ENCODE data around the gene AEBP2. TPM values are rescaled to one million over a fixed set of nuclear protein-coding genes. Genes with fewer than 3 reads are reported as not detected.

The AEBP2 gene
- total RNA-seq, 1 experiment from 2014 or later, result 31.6 TPM

DNA sequence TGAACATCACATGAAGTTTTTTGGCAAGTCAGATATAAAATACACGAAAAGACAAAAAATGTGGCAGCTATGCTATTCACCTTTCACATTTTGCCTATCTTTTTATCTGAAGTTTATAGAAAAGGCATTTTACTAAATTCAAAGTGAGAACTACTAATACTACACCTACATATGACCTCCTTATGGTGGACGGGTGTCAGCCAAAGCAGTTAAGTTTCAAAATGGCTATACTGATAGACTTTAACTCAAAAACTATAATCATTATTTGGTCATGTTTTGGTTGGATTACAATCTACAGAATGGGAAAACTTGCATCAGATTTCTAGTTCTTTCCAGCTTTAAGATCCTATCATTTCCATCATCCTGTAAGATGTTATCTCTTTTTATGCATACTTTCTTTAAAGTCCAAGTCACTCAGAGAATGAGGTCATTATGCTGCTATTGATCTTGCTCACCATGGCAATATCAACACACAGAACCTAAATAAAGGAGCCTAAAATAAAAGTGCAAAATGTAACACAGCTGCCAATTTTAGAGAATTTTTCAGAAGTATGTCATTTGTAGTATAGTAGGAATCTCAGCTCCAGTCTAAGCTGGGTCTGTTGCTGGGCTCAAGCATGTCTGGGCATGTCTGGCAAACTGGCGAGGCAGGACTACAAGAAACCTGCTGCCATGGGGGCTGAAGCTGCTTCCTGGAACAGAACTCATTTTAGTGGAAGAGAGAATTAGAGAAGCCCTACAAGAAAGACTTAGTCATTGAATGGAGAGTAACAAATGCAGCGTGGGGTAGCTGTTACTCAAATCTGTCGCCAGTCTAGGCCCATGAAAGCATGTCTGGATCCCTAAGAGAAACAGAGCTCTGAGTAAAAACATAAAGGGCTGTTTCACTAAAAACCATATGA lies 7.6 kb upstream of the AEBP2 start:
- no peaks in the 10 kb centered on the region for H3K79me2 ChIP-seq (ENCODE audit: low read length)
- peaks cover 4% of the 10 kb centered on the region for H3K4me1 ChIP-seq (ENCODE audit: low read length)
- H2AFZ ChIP-seq (ENCODE audit: low read length), result no peak overlapping the region
- no peak for DNase-seq
- H3K9me3 ChIP-seq (ENCODE audit: low read length), result no peaks in the 10 kb centered on the region
- H3K27ac ChIP-seq (ENCODE audit: low read length), result no peak overlapping the region
- H3K36me3 ChIP-seq (ENCODE audit: insufficient read depth, low read length), result no peaks in the 10 kb centered on the region
- no peaks in the 10 kb centered on the region for H3K27me3 ChIP-seq (ENCODE audit: low read length)
- no peaks in the 10 kb centered on the region for H4K20me1 ChIP-seq (ENCODE audit: insufficient read depth, low read depth, low read length)
- H3K4me2 ChIP-seq (ENCODE audit: low read depth, low read length, poor library complexity, severe bottlenecking), result no peak overlapping the region
- no peak overlapping the region for H3K9ac ChIP-seq (ENCODE audit: low read length)
- H3K4me3 ChIP-seq (ENCODE audit: low read length), result no peak overlapping the region
- no peaks in the 10 kb centered on the region for H3K9me2 ChIP-seq (replicated peaks; ENCODE audit: insufficient read depth, low read length)

DNA sequence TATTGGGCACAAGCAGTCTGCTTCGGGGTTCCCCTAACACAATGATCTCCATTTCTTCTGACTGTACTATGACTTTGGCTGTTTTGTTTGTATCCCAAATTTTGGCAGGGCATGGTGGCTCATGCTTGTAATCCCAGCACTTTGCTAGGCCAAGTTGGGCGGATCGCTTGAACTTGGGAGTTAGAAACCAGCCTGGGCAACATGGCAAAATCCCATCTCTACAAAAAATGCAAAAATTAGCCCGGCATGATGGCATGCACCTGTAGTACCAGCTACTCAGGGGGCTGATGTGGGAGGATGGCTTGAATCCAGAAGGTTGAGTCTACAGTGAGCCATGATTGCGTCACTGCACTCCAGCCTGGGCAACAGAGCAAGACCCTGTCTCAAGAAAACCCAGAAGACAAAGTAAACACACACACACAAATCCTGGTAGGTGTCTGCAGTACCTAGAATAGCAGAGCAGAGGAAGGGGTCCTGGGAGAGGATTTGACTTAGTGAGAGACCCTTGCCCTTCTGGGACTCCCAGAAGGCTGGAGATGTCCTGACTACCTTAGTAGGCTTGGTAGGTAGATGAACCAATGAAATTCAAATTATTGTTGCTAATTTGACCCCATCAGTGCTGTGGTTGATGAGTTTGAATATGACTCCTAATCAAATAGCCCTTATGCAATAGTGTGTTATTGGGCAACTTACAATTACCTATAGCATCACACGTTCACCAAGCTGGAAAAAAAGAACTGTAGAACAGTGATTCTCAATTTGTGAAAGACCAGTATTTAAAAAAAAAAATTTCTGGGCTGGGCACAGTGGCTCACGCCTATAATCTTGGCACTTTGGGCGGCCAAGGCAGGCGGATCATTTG lies 6.8 kb upstream of the AEBP2 start:
- no peaks in the 10 kb centered on the region for H3K27me3 ChIP-seq (ENCODE audit: low read length)
- H2AFZ ChIP-seq (ENCODE audit: low read length), result no peak overlapping the region
- H3K4me1 ChIP-seq (ENCODE audit: low read length), result peaks cover 4% of the 10 kb centered on the region
- no peak overlapping the region for H3K4me2 ChIP-seq (ENCODE audit: low read depth, low read length, poor library complexity, severe bottlenecking)
- no peaks in the 10 kb centered on the region for H3K79me2 ChIP-seq (ENCODE audit: low read length)
- DNase-seq, result no peak
- no peak overlapping the region for H3K4me3 ChIP-seq (ENCODE audit: low read length)
- no peaks in the 10 kb centered on the region for H3K36me3 ChIP-seq (ENCODE audit: insufficient read depth, low read length)
- no peaks in the 10 kb centered on the region for H4K20me1 ChIP-seq (ENCODE audit: insufficient read depth, low read depth, low read length)
- H3K27ac ChIP-seq (ENCODE audit: low read length), result no peak overlapping the region
- H3K9ac ChIP-seq (ENCODE audit: low read length), result no peak overlapping the region
- no peaks in the 10 kb centered on the region for H3K9me3 ChIP-seq (ENCODE audit: low read length)
- H3K9me2 ChIP-seq (replicated peaks; ENCODE audit: insufficient read depth, low read length), result no peaks in the 10 kb centered on the region

DNA sequence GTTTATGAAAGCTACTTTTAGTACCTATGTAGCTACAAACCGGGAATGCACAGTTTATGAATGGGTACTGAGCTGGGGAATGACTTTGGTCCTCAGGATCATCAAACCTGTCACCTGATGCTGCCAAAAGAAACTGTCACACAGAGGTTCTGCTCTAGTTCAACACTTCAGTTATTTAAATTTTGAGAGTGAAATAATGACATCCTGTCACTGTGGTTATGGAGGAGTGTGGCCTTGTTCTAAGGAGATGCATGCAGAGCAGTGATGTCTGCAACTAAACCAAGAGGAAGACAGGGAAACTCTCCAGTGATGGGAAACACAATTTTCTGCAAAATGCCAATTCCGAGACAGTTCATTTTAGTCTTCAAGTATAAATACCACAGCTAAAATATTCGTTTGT lies 4.8 kb upstream of the AEBP2 start:
- Histone ChIP-seq H3K4me2 (ENCODE audit: low read depth, low read length, poor library complexity, severe bottlenecking) (no peak overlapping the region), H3K79me2 (ENCODE audit: low read length) (no peaks in the 10 kb centered on the region), H2AFZ (ENCODE audit: low read length) (no peak overlapping the region), H3K27ac (ENCODE audit: low read length) (no peak overlapping the region), H3K9ac (ENCODE audit: low read length) (no peak overlapping the region), H3K9me2 (replicated peaks; ENCODE audit: insufficient read depth, low read length) (no peaks in the 10 kb centered on the region), H4K20me1 (ENCODE audit: insufficient read depth, low read depth, low read length) (no peaks in the 10 kb centered on the region), H3K4me3 (ENCODE audit: low read length) (no peak overlapping the region), H3K36me3 (ENCODE audit: insufficient read depth, low read length) (no peaks in the 10 kb centered on the region), H3K9me3 (ENCODE audit: low read length) (no peaks in the 10 kb centered on the region), H3K27me3 (ENCODE audit: low read length) (no peaks in the 10 kb centered on the region), H3K4me1 (ENCODE audit: low read length) (peaks cover 7% of the 10 kb centered on the region)
- no peak for DNase-seq

DNA sequence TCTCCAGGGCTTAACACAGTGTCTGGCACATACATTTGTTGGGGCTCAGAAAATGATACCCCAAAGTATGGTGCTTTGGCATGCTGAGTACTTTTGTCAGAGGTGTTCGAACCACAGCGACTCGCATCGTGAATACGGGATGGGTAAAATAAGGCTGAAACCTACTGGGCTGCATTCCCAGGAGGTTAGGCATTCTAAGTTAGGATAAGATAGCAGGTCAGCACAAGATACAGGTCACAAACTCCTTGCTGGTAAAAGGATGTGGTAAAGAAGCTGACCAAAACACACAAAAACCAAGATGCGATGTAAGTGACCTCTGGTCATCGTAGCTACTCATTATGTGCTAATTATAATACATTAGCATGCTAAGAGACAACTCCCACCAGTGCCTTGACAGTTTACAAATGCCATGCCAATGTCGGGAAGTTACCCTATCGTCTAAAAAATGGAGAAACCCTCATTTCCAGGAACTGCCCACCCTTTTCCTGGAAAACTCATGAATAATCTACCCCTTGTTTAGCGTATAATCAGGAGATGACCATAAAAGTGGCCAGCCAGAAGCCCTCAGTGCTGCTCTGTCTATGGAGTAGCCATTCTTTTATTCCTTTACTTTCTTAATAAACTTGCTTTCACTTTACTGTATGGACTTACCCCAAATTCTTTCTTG lies 3.3 kb upstream of the AEBP2 start:
- Histone ChIP-seq H3K4me1 (ENCODE audit: low read length) (peaks cover 7% of the 10 kb centered on the region), H3K4me2 (ENCODE audit: low read depth, low read length, poor library complexity, severe bottlenecking) (no peak overlapping the region), H3K27ac (ENCODE audit: low read length) (no peak overlapping the region), H3K9ac (ENCODE audit: low read length) (no peak overlapping the region), H3K36me3 (ENCODE audit: insufficient read depth, low read length) (no peaks in the 10 kb centered on the region), H3K4me3 (ENCODE audit: low read length) (no peak overlapping the region), H2AFZ (ENCODE audit: low read length) (no peak overlapping the region), H3K9me3 (ENCODE audit: low read length) (no peaks in the 10 kb centered on the region), H3K79me2 (ENCODE audit: low read length) (peaks cover 11% of the 10 kb centered on the region), H3K9me2 (replicated peaks; ENCODE audit: insufficient read depth, low read length) (no peaks in the 10 kb centered on the region), H4K20me1 (ENCODE audit: insufficient read depth, low read depth, low read length) (peaks cover 5% of the 10 kb centered on the region; the same call in 1 of the 2 replicates), H3K27me3 (ENCODE audit: low read length) (no peaks in the 10 kb centered on the region)
- no peak for DNase-seq

DNA sequence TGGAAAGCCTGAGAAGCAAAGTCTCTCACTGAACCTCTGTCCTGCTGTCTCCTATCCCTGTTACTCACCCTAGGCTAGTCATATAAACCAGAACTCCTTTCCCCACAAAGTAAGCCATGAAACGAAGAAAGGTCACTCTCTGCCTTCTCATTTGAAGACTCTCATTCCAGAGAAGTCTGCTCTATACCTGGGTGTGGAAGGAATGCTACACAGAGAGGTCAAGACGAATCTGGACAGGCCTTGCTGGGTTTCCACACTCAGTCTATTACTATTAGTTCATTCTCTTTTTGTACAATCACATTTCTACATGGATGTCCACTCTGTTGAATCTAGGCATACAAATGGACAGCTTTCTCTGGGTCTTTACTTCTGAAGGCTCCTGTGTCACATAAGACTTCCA lies 2.4 kb upstream of the AEBP2 start:
- no peak overlapping the region for H3K9ac ChIP-seq (ENCODE audit: low read length)
- H3K27me3 ChIP-seq (ENCODE audit: low read length), result no peaks in the 10 kb centered on the region
- H3K4me1 ChIP-seq (ENCODE audit: low read length), result peaks cover 15% of the 10 kb centered on the region
- no peak overlapping the region for H3K27ac ChIP-seq (ENCODE audit: low read length)
- H3K9me3 ChIP-seq (ENCODE audit: low read length), result no peaks in the 10 kb centered on the region
- H4K20me1 ChIP-seq (ENCODE audit: insufficient read depth, low read depth, low read length), result peaks cover 15% of the 10 kb centered on the region
- peaks cover 5% of the 10 kb centered on the region; the same call in 1 of the 2 replicates for H3K36me3 ChIP-seq (ENCODE audit: insufficient read depth, low read length)
- H3K9me2 ChIP-seq (replicated peaks; ENCODE audit: insufficient read depth, low read length), result no peaks in the 10 kb centered on the region
- H3K4me3 ChIP-seq (ENCODE audit: low read length), result no peak overlapping the region
- H3K79me2 ChIP-seq (ENCODE audit: low read length), result peaks cover 21% of the 10 kb centered on the region
- DNase-seq, result no peak
- no peak overlapping the region for H2AFZ ChIP-seq (ENCODE audit: low read length)
- H3K4me2 ChIP-seq (ENCODE audit: low read depth, low read length, poor library complexity, severe bottlenecking), result no peak overlapping the region

DNA sequence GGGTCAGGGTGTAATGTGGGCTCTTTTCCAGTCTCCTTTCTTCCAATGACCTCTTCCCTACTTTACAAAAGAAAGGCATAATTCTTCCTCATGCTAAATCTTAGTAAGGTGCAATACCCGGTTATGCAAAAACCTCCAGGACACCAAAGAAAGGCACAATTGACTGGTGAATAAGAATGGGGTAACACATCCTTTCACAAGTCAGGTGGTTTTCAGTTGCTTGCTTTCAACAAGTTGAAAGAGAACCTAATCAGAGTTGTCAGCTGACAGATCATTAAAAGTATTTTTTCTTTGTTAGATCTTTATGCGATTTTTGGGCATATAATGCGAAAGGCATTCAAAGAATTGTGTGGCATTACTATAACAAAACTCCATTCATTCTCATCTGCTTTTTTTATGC lies 1.3 kb upstream of the AEBP2 start:
- Histone ChIP-seq H4K20me1 (ENCODE audit: insufficient read depth, low read depth, low read length) (peaks cover 18% of the 10 kb centered on the region), H3K79me2 (ENCODE audit: low read length) (peaks cover 32% of the 10 kb centered on the region), H2AFZ (ENCODE audit: low read length) (no peak overlapping the region), H3K9me3 (ENCODE audit: low read length) (no peaks in the 10 kb centered on the region), H3K4me2 (ENCODE audit: low read depth, low read length, poor library complexity, severe bottlenecking) (no peak overlapping the region), H3K9me2 (replicated peaks; ENCODE audit: insufficient read depth, low read length) (no peaks in the 10 kb centered on the region), H3K4me1 (ENCODE audit: low read length) (peaks cover 26% of the 10 kb centered on the region), H3K4me3 (ENCODE audit: low read length) (no peak overlapping the region), H3K9ac (ENCODE audit: low read length) (no peak overlapping the region), H3K36me3 (ENCODE audit: insufficient read depth, low read length) (peaks cover 11% of the 10 kb centered on the region), H3K27ac (ENCODE audit: low read length) (no peak overlapping the region), H3K27me3 (ENCODE audit: low read length) (no peaks in the 10 kb centered on the region)
- DNase-seq, result no peak

DNA sequence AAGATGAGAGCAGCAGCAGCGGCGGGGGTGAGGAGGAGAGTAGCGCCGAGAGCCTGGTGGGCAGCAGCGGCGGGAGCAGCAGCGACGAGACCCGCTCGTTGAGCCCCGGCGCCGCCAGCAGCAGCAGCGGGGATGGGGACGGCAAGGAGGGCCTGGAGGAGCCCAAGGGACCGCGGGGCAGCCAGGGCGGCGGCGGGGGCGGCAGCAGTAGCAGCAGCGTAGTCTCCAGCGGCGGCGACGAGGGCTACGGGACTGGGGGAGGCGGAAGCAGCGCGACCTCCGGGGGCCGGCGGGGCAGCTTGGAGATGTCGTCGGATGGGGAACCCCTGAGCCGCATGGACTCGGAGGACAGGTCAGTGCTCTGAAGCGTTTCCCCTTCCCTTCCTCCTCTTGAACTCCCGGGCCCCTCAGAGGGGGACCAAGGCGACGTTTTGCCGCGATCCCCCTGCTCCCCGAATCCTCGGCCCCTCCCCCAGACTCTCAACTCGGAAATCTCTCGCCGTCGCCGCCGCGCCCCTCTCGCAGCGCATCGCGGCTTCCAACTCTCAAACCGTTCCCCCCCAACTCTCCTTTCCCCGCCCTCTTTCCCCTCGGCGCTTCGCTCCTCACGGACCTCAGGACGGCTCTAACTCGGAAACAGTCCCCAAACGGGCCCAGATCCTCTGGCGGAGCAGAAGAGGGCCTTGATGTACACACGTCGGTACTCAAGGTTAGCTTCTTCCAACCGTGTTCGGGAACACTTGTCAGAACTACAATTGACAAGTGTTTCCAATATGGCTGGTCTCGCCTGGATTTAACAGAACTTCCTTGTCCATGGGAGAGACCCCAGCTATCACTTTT lies 947 bp downstream of the AEBP2 start:
- no peaks in the 10 kb centered on the region for H3K9me3 ChIP-seq (ENCODE audit: low read length)
- H3K4me1 ChIP-seq (ENCODE audit: low read length), result peaks cover 28% of the 10 kb centered on the region
- H3K27me3 ChIP-seq (ENCODE audit: low read length), result no peaks in the 10 kb centered on the region
- H3K4me2 ChIP-seq (ENCODE audit: low read depth, low read length, poor library complexity, severe bottlenecking), result peak overlapping the region; percentile 84
- 0 out of 2 replicates have a peak overlapping the region, but pooled peaks have one; percentile 43 for H3K27ac ChIP-seq (ENCODE audit: low read length)
- peak; percentile 79 for DNase-seq
- peak overlapping the region; percentile 77 for H3K4me3 ChIP-seq (ENCODE audit: low read length)
- no peaks in the 10 kb centered on the region for H3K9me2 ChIP-seq (replicated peaks; ENCODE audit: insufficient read depth, low read length)
- H3K36me3 ChIP-seq (ENCODE audit: insufficient read depth, low read length), result peaks cover 22% of the 10 kb centered on the region
- H4K20me1 ChIP-seq (ENCODE audit: insufficient read depth, low read depth, low read length), result peaks cover 27% of the 10 kb centered on the region
- H3K79me2 ChIP-seq (ENCODE audit: low read length), result peaks cover 54% of the 10 kb centered on the region
- H3K9ac ChIP-seq (ENCODE audit: low read length), result peak overlapping the region; percentile 99
- H2AFZ ChIP-seq (ENCODE audit: low read length), result peak overlapping the region; percentile 79; the same call in 1 of the 2 replicates

All from Karpas-422 (cell line).